ENCODE data around the gene STT3A. TPM values are rescaled to one million over a fixed set of nuclear protein-coding genes. Genes with fewer than 3 reads are reported as not detected.

STT3A gene
- total RNA-seq, 6 donors from 2014 or later = 41.0 to 131 (median 71.1) TPM

GRCh38 chr11:125626288-125626950 is 33.8 kb downstream of the STT3A start:
- WGBS, 2 donors = 1 to 2% methylated on average over 18 of the region's 18 CpGs

GRCh38 chr11:125627236-125627910 is 34.7 kb downstream of the STT3A start:
- no peak overlapping the region for H3K27ac ChIP-seq
- DNase-seq = no peak
- TF ChIP-seq CTCF (IDR thresholded peaks at IDR 0.05) (no peak), POLR2A (IDR thresholded peaks at IDR 0.05) (no peak), POLR2AphosphoS5 (IDR thresholded peaks at IDR 0.05) (no peak), EP300 (IDR thresholded peaks at IDR 0.05) (no peak)
- H3K27me3 ChIP-seq = no peaks in the 10 kb centered on the region
- 67 to 69% methylated on average over 7 of the region's 7 CpGs for WGBS, 2 donors
- ATAC-seq (ENCODE audit: low FRiP score in 2 of 2) = no peak
- peaks cover 11 to 19% (median 16%) of the 10 kb centered on the region in 4 donors for H3K4me1 ChIP-seq
- H3K36me3 ChIP-seq = no peaks in the 10 kb centered on the region
- H3K9me3 ChIP-seq = no peaks in the 10 kb centered on the region
- H3K4me3 ChIP-seq = no peak overlapping the region

More at GRCh38 chr11:125626288-125626950, 33.8 kb downstream of the STT3A start:
- DNase-seq (peak in 1 of 2 donors; percentile 82), ATAC-seq (ENCODE audit: low FRiP score in 2 of 2) (peak in 1 of 2 donors; percentile 17)
- Histone ChIP-seq H3K36me3 (peaks cover 0 to 9% (median 5%) of the 10 kb centered on the region in 4 donors), H3K27me3 (no peaks in the 10 kb centered on the region), H3K9me3 (no peaks in the 10 kb centered on the region), H3K4me3 (peak overlapping the region; percentile 63 to 79 (median 70)), H3K27ac (peak overlapping the region; percentile 87 to 97 (median 91)), H3K4me1 (peaks cover 11 to 19% (median 16%) of the 10 kb centered on the region in 4 donors)
- TF ChIP-seq POLR2A (IDR thresholded peaks at IDR 0.05) = no peak
- no peak for TF ChIP-seq EP300 (IDR thresholded peaks at IDR 0.05)
- TF ChIP-seq POLR2AphosphoS5 (IDR thresholded peaks at IDR 0.05) = no peak
- peak in 1 of 6 experiments; percentile 18 for TF ChIP-seq CTCF (IDR thresholded peaks at IDR 0.05)

- no peak for ATAC-seq (ENCODE audit: low FRiP score in 2 of 2)
- WGBS, 2 donors = 89 to 90% methylated on average over 3 of the region's 3 CpGs
- Histone ChIP-seq H3K4me1 (no peaks in the 10 kb centered on the region), H3K27me3 (no peaks in the 10 kb centered on the region), H3K27ac (no peak overlapping the region), H3K36me3 (no peaks in the 10 kb centered on the region), H3K4me3 (no peak overlapping the region), H3K9me3 (no peaks in the 10 kb centered on the region)
- TF ChIP-seq POLR2AphosphoS5 (IDR thresholded peaks at IDR 0.05) (no peak), CTCF (IDR thresholded peaks at IDR 0.05) (no peak), POLR2A (IDR thresholded peaks at IDR 0.05) (no peak), EP300 (IDR thresholded peaks at IDR 0.05) (no peak)
- DNase-seq = no peak
Measured at GRCh38 chr11:125637840-125638239, 45.2 kb downstream of the STT3A start.

GRCh38 chr11:125638315-125638714 is 45.7 kb downstream of the STT3A start:
- Histone ChIP-seq H3K4me3 (no peak overlapping the region), H3K4me1 (no peaks in the 10 kb centered on the region), H3K9me3 (no peaks in the 10 kb centered on the region), H3K36me3 (no peaks in the 10 kb centered on the region), H3K27me3 (no peaks in the 10 kb centered on the region), H3K27ac (no peak overlapping the region)
- ATAC-seq (ENCODE audit: low FRiP score in 2 of 2) (no peak), DNase-seq (no peak)
- no peak for TF ChIP-seq EP300 (IDR thresholded peaks at IDR 0.05)
- WGBS, 2 donors = 96 to 100% methylated on average over 1 of the region's 1 CpG

- TF ChIP-seq EP300 (IDR thresholded peaks at IDR 0.05) = no peak
- TF ChIP-seq CTCF (IDR thresholded peaks at IDR 0.05) = no peak
- no peak for TF ChIP-seq POLR2A (IDR thresholded peaks at IDR 0.05)
- no peak for TF ChIP-seq POLR2AphosphoS5 (IDR thresholded peaks at IDR 0.05)
- H3K27me3 ChIP-seq = no peaks in the 10 kb centered on the region
- H3K36me3 ChIP-seq = no peaks in the 10 kb centered on the region
- 86 to 97% methylated on average over 3 of the region's 3 CpGs for WGBS, 2 donors
- H3K4me3 ChIP-seq = no peak overlapping the region
- no peak for ATAC-seq (ENCODE audit: low FRiP score in 2 of 2)
- no peaks in the 10 kb centered on the region for H3K9me3 ChIP-seq
- no peak for DNase-seq
- H3K27ac ChIP-seq = no peak overlapping the region
- H3K4me1 ChIP-seq = no peaks in the 10 kb centered on the region
Measured at GRCh38 chr11:125645871-125646270, 53.2 kb downstream of the STT3A start.
